Measurements from ENCODE around the gene SLC2A8.

DNA sequence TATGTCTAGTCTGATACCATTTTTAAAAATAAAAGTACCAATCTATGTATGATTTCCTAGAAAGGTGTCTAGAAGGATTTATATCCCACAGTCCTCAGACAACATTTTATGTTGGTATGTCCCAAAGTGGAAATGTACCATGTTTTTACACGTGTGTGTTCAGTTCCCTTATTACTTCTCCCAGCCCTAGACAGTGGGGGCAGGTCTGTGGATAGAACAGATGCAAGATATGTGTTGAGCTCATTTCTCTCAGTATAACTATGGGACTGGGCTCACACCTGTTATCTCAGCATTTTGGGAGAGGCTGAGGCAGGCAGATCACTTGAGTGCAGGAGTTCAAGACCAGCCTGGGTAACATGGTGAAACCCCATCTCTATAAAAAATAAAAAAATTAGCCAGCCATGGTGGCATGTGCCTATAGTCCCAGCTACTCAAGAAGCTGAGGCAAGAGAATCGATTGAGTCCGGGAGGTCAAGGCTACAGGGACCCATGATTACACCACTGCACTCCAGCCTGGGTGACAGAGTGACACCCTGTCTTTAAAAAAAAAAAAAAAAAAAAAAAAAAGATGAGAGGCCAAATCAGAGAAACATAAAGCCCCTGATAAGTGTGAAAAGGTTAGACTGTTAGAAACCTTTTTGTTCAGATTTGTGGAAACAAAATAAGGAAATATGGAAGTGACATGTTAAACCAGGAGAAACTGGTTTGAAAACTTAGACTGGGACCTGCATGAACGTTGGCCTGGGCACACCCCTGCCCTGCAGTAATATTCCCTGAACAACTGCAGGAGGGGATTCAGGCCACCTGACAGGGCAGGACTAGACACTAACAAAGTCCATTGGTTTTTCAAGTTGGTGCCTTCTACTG lies 7.4 kb upstream of the SLC2A8 start:
- TF ChIP-seq, protein P1, sequence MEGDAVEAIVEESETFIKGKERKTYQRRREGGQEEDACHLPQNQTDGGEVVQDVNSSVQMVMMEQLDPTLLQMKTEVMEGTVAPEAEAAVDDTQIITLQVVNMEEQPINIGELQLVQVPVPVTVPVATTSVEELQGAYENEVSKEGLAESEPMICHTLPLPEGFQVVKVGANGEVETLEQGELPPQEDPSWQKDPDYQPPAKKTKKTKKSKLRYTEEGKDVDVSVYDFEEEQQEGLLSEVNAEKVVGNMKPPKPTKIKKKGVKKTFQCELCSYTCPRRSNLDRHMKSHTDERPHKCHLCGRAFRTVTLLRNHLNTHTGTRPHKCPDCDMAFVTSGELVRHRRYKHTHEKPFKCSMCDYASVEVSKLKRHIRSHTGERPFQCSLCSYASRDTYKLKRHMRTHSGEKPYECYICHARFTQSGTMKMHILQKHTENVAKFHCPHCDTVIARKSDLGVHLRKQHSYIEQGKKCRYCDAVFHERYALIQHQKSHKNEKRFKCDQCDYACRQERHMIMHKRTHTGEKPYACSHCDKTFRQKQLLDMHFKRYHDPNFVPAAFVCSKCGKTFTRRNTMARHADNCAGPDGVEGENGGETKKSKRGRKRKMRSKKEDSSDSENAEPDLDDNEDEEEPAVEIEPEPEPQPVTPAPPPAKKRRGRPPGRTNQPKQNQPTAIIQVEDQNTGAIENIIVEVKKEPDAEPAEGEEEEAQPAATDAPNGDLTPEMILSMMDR (IDR thresholded peaks at IDR 0.05): no peak
- no peak for TF ChIP-seq POLR2A (IDR thresholded peaks at IDR 0.05)
- TF ChIP-seq POLR2AphosphoS5 (IDR thresholded peaks at IDR 0.05): no peak
- TF ChIP-seq EP300 (IDR thresholded peaks at IDR 0.05; ENCODE audit: low read depth): no peak
